HG03097 (cell line): Measurements from ENCODE around the gene ALPK1.
A peak's percentile ranks its signal among the peaks of the same experiment; 100 is the strongest.
"Not testable (repeated sequence)": the region's sequence is repeated elsewhere in the genome, so short reads cannot be mapped to it uniquely, and the experiment has no call there.

Source experiments
- ATAC-seq: cut with Tn5 transposase; IDR thresholded peaks from one replicate; pipeline ENCODE4 v1.9.1; 2021; ENCODE audit not compliant: unreplicated experiment, low FRiP score

The ALPK1 gene

GRCh38 chr4:112296949-112297880 lies at the start of gene ALPK1:
TSS of gene ALPK1 (plus strand) at chr4:112297369.
- peak; percentile 82 for ATAC-seq

- ATAC-seq, result no peak
These were observed 46.0 kb upstream of the ALPK1 start for GRCh38 chr4:112251019-112251643.

GRCh38 chr4:112252234-112252633 lies 44.9 kb upstream of the ALPK1 start:
- ATAC-seq, result no peak

- peak; percentile 88 for ATAC-seq
These were observed 43.7 kb upstream of the ALPK1 start for GRCh38 chr4:112253382-112254000.

GRCh38 chr4:112257098-112257497 lies 40.1 kb upstream of the ALPK1 start:
- no peak for ATAC-seq

GRCh38 chr4:112266823-112267222 lies 30.3 kb upstream of the ALPK1 start:
- ATAC-seq, result no peak

GRCh38 chr4:112270051-112270450 lies 27.1 kb upstream of the ALPK1 start:
- no peak for ATAC-seq

- no peak for ATAC-seq
These were observed 26.3 kb upstream of the ALPK1 start for GRCh38 chr4:112270640-112271421.

- no peak for ATAC-seq
These were observed 24.9 kb upstream of the ALPK1 start for GRCh38 chr4:112272292-112272691.

GRCh38 chr4:112274959-112275358 lies 22.2 kb upstream of the ALPK1 start:
- ATAC-seq, result no peak

- ATAC-seq, result no peak
These were observed 21.1 kb upstream of the ALPK1 start for GRCh38 chr4:112276113-112276512.

- no peak for ATAC-seq
These were observed 19.9 kb upstream of the ALPK1 start for GRCh38 chr4:112277220-112277619.

- no peak for ATAC-seq
These were observed 19.3 kb upstream of the ALPK1 start for GRCh38 chr4:112277705-112278448.

- peak; percentile 53 for ATAC-seq
These were observed 17.9 kb upstream of the ALPK1 start for GRCh38 chr4:112279025-112279881.

GRCh38 chr4:112279882-112280315 lies 17.3 kb upstream of the ALPK1 start:
- no peak for ATAC-seq

- ATAC-seq, result no peak
These were observed 16.6 kb upstream of the ALPK1 start for GRCh38 chr4:112280386-112281056.

GRCh38 chr4:112281895-112282398 lies 15.2 kb upstream of the ALPK1 start:
- ATAC-seq, result not testable (repeated sequence)
